H1 (cell line): ENCODE data around the gene PIGV. TPM values are rescaled to one million over a fixed set of nuclear protein-coding genes. Genes with fewer than 3 reads are reported as not detected.

ENCODE experiments used
- CTCF ChIA-PET: fragments of 300-600 bp; sonication (Branson Sonifier 250); formaldehyde crosslinking; loops from one replicate; lab custom pipeline; 2021; ENCODE audit not compliant: partially characterized antibody; lab: Charles Lee
- POLR2A ChIA-PET: fragments of 300-600 bp; sonication (Branson Sonifier 250); formaldehyde crosslinking; loops from one replicate; lab custom pipeline; 2021; ENCODE audit warnings: inconsistent platforms; ENCODE audit not compliant: partially characterized antibody; lab: Charles Lee
- DNase-seq, 2 experiments: peaks; one replicate each; pipeline versions ENCODE4 v3.0.0 to v3.0.0-alpha.2; 2010 to 2022; ENCODE audit warnings: low spot score in 2 of 2, low read depth in 1 of 2, mixed read lengths in 1 of 2
- FAIRE-seq: peaks from 2 replicates; lab custom pipeline; 2011; peaks lifted over from hg19 to GRCh38; lab: Jason Lieb, UNC
- H2AFZ ChIP-seq: 2 replicates; pipeline ENCODE4 v1.8.1; 2012; ENCODE audit warnings: low read length, inconsistent platforms
- H2AK5ac ChIP-seq: 2 replicates; pipeline ENCODE4 v1.6.1; 2013; ENCODE audit warnings: low read depth, low read length
- H2BK120ac ChIP-seq: replicated peaks from 2 replicates; pipeline ENCODE3; 2013; ENCODE audit warnings: low read depth, low read length, inconsistent platforms
- H2BK12ac ChIP-seq: 2 replicates; pipeline ENCODE4 v1.6.1; 2013; ENCODE audit warnings: low read depth, low read length
- H2BK15ac ChIP-seq: 2 replicates; pipeline ENCODE4 v1.6.1; 2013; ENCODE audit warnings: low read length
- H2BK20ac ChIP-seq: 2 replicates; pipeline ENCODE4 v1.6.1; 2013; ENCODE audit warnings: low read length
- H2BK5ac ChIP-seq: 2 replicates; pipeline ENCODE4 v1.6.1; 2013; ENCODE audit warnings: low read depth, low read length
- H3K14ac ChIP-seq: 2 replicates; pipeline ENCODE4 v1.6.1; 2013; ENCODE audit warnings: inconsistent platforms; ENCODE audit not compliant: insufficient read length
- H3K18ac ChIP-seq: 2 replicates; pipeline ENCODE4 v1.6.1; 2013; ENCODE audit warnings: low read length; ENCODE audit errors: extremely low read depth
- H3K23ac ChIP-seq: 2 replicates; pipeline ENCODE4 v1.6.1; 2013; ENCODE audit warnings: inconsistent platforms; ENCODE audit not compliant: insufficient read length
- H3K23me2 ChIP-seq: 2 replicates; pipeline ENCODE4 v1.6.1; 2013; ENCODE audit warnings: low read depth, low read length
- H3K27ac ChIP-seq: 2 replicates; pipeline ENCODE4 v1.6.1; 2011; ENCODE audit warnings: low read depth, low read length, inconsistent platforms
- H3K27me3 ChIP-seq, 4 experiments: replicated peaks in 1 of 4; 1 replicate in 1 of 4; 2 replicates in 3 of 4; pipeline versions ENCODE4 v1.6.1 to v1.8.1; 2011 to 2013; ENCODE audit warnings: low read length in 3 of 4, mild to moderate bottlenecking in 3 of 4, inconsistent platforms in 2 of 4, mixed read lengths in 2 of 4, moderate library complexity in 1 of 4; ENCODE audit not compliant: control insufficient read depth in 3 of 4, insufficient read depth in 3 of 4; ENCODE audit errors: extremely low read depth in 1 of 4
- H3K36me3 ChIP-seq, 4 experiments: 2 replicates each; pipeline versions ENCODE4 v1.6.1 to v1.8.1; 2011 to 2013; ENCODE audit warnings: mild to moderate bottlenecking in 4 of 4, low read length in 3 of 4, moderate library complexity in 2 of 4, control low read depth in 1 of 4, inconsistent platforms in 1 of 4; ENCODE audit not compliant: insufficient read depth in 4 of 4, control insufficient read depth in 2 of 4
- H3K4ac ChIP-seq: replicated peaks from 2 replicates; pipeline ENCODE3; 2013; ENCODE audit warnings: low read length, low read depth, mixed read lengths, inconsistent platforms; ENCODE audit not compliant: insufficient read length
- H3K4me1 ChIP-seq, 4 experiments: replicated peaks in 1 of 4; 1 replicate in 1 of 4; 2 replicates in 3 of 4; pipeline versions ENCODE4 v1.6.1 to v1.8.1; 2011 to 2013; ENCODE audit warnings: low read length in 3 of 4, inconsistent platforms in 2 of 4, mixed read lengths in 1 of 4; ENCODE audit not compliant: insufficient read depth in 4 of 4, control insufficient read depth in 3 of 4
- H3K4me2 ChIP-seq, 2 experiments: 2 replicates each; pipeline versions ENCODE4 v1.6.1 to v1.8.1; 2011 to 2013; ENCODE audit warnings: low read depth in 2 of 2, low read length in 2 of 2, control low read depth in 1 of 2, inconsistent platforms in 1 of 2, mild to moderate bottlenecking in 1 of 2; ENCODE audit not compliant: insufficient read depth in 1 of 2
- H3K4me3 ChIP-seq, 4 experiments: fragments of 200-600, 300-600 bp in 1 of 4; sonication (generic), shearing (Covaris generic), sonication (Bioruptor Twin) in 1 of 4; 2 replicates each; pipeline versions ENCODE4 v1.5.1 to v1.8.1; 2011 to 2016; ENCODE audit warnings: low read length in 4 of 4, low read depth in 3 of 4, control low read depth in 2 of 4, inconsistent platforms in 2 of 4, mild to moderate bottlenecking in 2 of 4, mixed read lengths in 1 of 4, moderate library complexity in 1 of 4; ENCODE audit not compliant: insufficient read depth in 2 of 4; ENCODE audit errors: extremely low read depth in 1 of 4
- H3K56ac ChIP-seq: replicated peaks from 2 replicates; pipeline ENCODE3; 2013; ENCODE audit warnings: low read depth, mild to moderate bottlenecking, mixed read lengths, low read length, inconsistent platforms; ENCODE audit not compliant: insufficient read length
- H3K79me1 ChIP-seq: 2 replicates; pipeline ENCODE4 v1.6.1; 2013; ENCODE audit warnings: low read depth, low read length, control low read depth
- H3K79me2 ChIP-seq, 2 experiments: 2 replicates each; pipeline versions ENCODE4 v1.6.1 to v1.8.1; 2012 to 2013; ENCODE audit warnings: low read length in 2 of 2, mild to moderate bottlenecking in 2 of 2, inconsistent platforms in 1 of 2; ENCODE audit not compliant: insufficient read depth in 2 of 2, control insufficient read depth in 1 of 2
- H3K9ac ChIP-seq, 4 experiments: replicated peaks in 1 of 4; 1 replicate in 1 of 4; 2 replicates in 3 of 4; pipeline versions ENCODE4 v1.6.1 to v1.8.1; 2011 to 2013; ENCODE audit warnings: low read depth in 3 of 4, low read length in 3 of 4, control low read depth in 2 of 4, mild to moderate bottlenecking in 2 of 4, moderate library complexity in 2 of 4, inconsistent platforms in 1 of 4; ENCODE audit errors: extremely low read depth in 1 of 4
- H3K9me3 ChIP-seq, 2 experiments: 2 replicates each; pipeline versions ENCODE4 v1.6.1 to v1.8.1; 2012 to 2013; ENCODE audit warnings: mild to moderate bottlenecking in 2 of 2, moderate library complexity in 2 of 2, control low read depth in 1 of 2, inconsistent platforms in 1 of 2, low read depth in 1 of 2, low read length in 1 of 2, mixed read lengths in 1 of 2; ENCODE audit not compliant: insufficient read depth in 2 of 2
- H4K20me1 ChIP-seq, 2 experiments: replicated peaks in 1 of 2; 2 replicates each; pipeline versions ENCODE3 to v1.8.1; 2011 to 2013; ENCODE audit warnings: inconsistent platforms in 2 of 2, low read length in 2 of 2, mild to moderate bottlenecking in 1 of 2; ENCODE audit not compliant: insufficient read depth in 2 of 2, control insufficient read depth in 1 of 2
- H4K5ac ChIP-seq: 2 replicates; pipeline ENCODE4 v1.6.1; 2013; ENCODE audit warnings: low read length, low read depth, mixed read lengths, inconsistent platforms; ENCODE audit not compliant: insufficient read length
- H4K8ac ChIP-seq: 2 replicates; pipeline ENCODE4 v1.8.0; 2013; ENCODE audit warnings: mild to moderate bottlenecking, moderate library complexity, low read length, inconsistent platforms; ENCODE audit not compliant: insufficient read depth; ENCODE audit errors: extremely low read depth
- H4K91ac ChIP-seq: replicated peaks from 2 replicates; pipeline ENCODE3; 2013; ENCODE audit warnings: low read length, mixed read lengths, inconsistent platforms; ENCODE audit not compliant: insufficient read length
- CTBP2 ChIP-seq: IDR thresholded peaks from 2 replicates; pipeline ENCODE4 v1.7.0; 2011; ENCODE audit warnings: borderline replicate concordance, mild to moderate bottlenecking, moderate library complexity, mixed read lengths, low read length; ENCODE audit not compliant: insufficient read depth, insufficient read length
- PHF8 ChIP-seq: fragments of 200-600 bp; sonication (generic); conservative IDR thresholded peaks from 2 replicates; pipeline ENCODE4 v1.7.1; 2012; ENCODE audit warnings: low read depth, mild to moderate bottlenecking, inconsistent platforms, low read length, moderate library complexity
- POU5F1 ChIP-seq: IDR thresholded peaks from 2 replicates; pipeline ENCODE4 v1.6.1; 2011; ENCODE audit warnings: low read depth, mild to moderate bottlenecking, low read length, moderate library complexity
- RAD21 ChIP-seq, 2 experiments: IDR thresholded peaks in 1 of 2; conservative IDR thresholded peaks in 1 of 2; 2 replicates each; pipeline ENCODE4 v1.6.1; 2011; ENCODE audit warnings: low read depth in 2 of 2, low read length in 2 of 2, improper control_type of control experiment in 1 of 2, inconsistent platforms in 1 of 2, mild to moderate bottlenecking in 1 of 2, moderate library complexity in 1 of 2
- RXRA ChIP-seq: IDR thresholded peaks from 2 replicates; pipeline ENCODE4 v1.6.1; 2011; ENCODE audit warnings: low read depth, mild to moderate bottlenecking, low read length, moderate library complexity; ENCODE audit not compliant: insufficient read depth
- TAF1 ChIP-seq: IDR thresholded peaks from 2 replicates; pipeline ENCODE4 v1.6.1; 2011; ENCODE audit warnings: mild to moderate bottlenecking, low read depth, low read length
- WGBS, 2 experiments: shearing (Covaris generic) in 1 of 2; methylation state at CpG; one replicate each; pipeline versions ENCODE4 v1.1.6 to v1.1.7; 2013 to 2015; ENCODE audit warnings: low lambda C conversion rate in 2 of 2, mixed read lengths in 2 of 2, inconsistent platforms in 1 of 2, low coverage in 1 of 2, missing lambda C conversion rate in 1 of 2; ENCODE audit not compliant: insufficient replicate concordance in 2 of 2, insufficient coverage in 1 of 2, insufficient read length in 1 of 2; ENCODE audit errors: extremely low coverage in 1 of 2, missing lambda C conversion rate in 1 of 2; 5-methylcytosine and 5-hydroxymethylcytosine counted together
- polyA plus RNA-seq, 7 experiments: library from polyadenylated mRNA; depleted of rRNA in 3 of 7; stranded (reverse) in 5 of 7; unstranded in 2 of 7; fragments of >200 nt in 5 of 7; fragments of 200-250 nt in 2 of 7; gene quantifications; 1 replicate in 5 of 7; 2 replicates in 1 of 7; 4 replicates in 1 of 7; pipeline versions ENCODE4 v1.2.1 to v1.2.3, GENCODE V29; 2011 to 2013; ENCODE audit warnings: missing spikeins in 2 of 7, mixed read lengths in 2 of 7
- total RNA-seq: library from RNA; stranded (reverse); fragmentation: NEBNext Ultra II Directional; extraction: Animal tissue kit (Norgen Biotek cat#: 25700); gene quantifications from 2 replicates; pipeline ENCODE4 v1.2.1, GENCODE V29; 2021

The PIGV gene
- total and polyA plus RNA-seq, 2 of the 8 experiments (the other 6 are each of a cell fraction or from before 2014, with no cell fraction given) = 8.5 to 20.9 TPM

GRCh38 chr1:26827106-26827604, 39.4 kb downstream of the PIGV start:
- peaks cover 6 to 9% (median 7%) of the 10 kb centered on the region in 4 experiments; a peak in 6 of 7 replicates for H3K4me1 ChIP-seq
- H3K14ac ChIP-seq = no peak overlapping the region
- peak overlapping the region in 2 of 4 experiments; percentile 35 to 66; a peak in 4 of 7 replicates for H3K9ac ChIP-seq
- H3K9me3 ChIP-seq = no peaks in the 10 kb centered on the region
- H2AFZ ChIP-seq = no peak overlapping the region
- no peak overlapping the region; the same call in 1 of the 2 replicates for H3K18ac ChIP-seq
- no peak overlapping the region for H2BK20ac ChIP-seq
- no peak overlapping the region for H2BK12ac ChIP-seq
- no peak overlapping the region for H2BK120ac ChIP-seq
- peak overlapping the region; percentile 53 to 76 (median 56) for H3K4me3 ChIP-seq
- no peak overlapping the region for H3K23ac ChIP-seq
- 20% methylated on average over 4 of the region's 17 CpGs; no CpG with 5 or more reads in 1 of the 2 experiments for WGBS, 2 experiments
- FAIRE-seq (no peak), DNase-seq (no peak)
- H3K79me2 ChIP-seq = peaks cover 0 to 11% of the 10 kb centered on the region in 2 experiments; a peak in 1 of 4 replicates
- H3K4me2 ChIP-seq = peak overlapping the region; percentile 86 to 93
- H3K79me1 ChIP-seq = peaks cover 12% of the 10 kb centered on the region
- H4K91ac ChIP-seq = no peak overlapping the region
- H3K23me2 ChIP-seq = peaks cover 6% of the 10 kb centered on the region; the same call in 1 of the 2 replicates
- no peak overlapping the region for H3K27ac ChIP-seq
- no peak overlapping the region for H2BK15ac ChIP-seq
- no peak overlapping the region for H4K8ac ChIP-seq
- CTCF ChIA-PET = interaction anchor here (12.8 kb wide), 1 partner anchor 31 kb away, joined by 125 read pairs; the partner anchor contains the start of gene SFN
- no peak overlapping the region for H2AK5ac ChIP-seq
- TF ChIP-seq RXRA = no peak
- no peak for TF ChIP-seq PHF8
- no peak for TF ChIP-seq TAF1
- TF ChIP-seq CTBP2 = no peak
- no peak for TF ChIP-seq POU5F1
- TF ChIP-seq RAD21 (IDR thresholded peaks at IDR 0.05 in 1 of 2, conservative IDR thresholded peaks at IDR 0.05 in 1 of 2; ENCODE audit: low read depth in 2 of 2, low read length in 2 of 2) = no peak
- no peaks in the 10 kb centered on the region for H3K27me3 ChIP-seq
- POLR2A ChIA-PET = interaction anchor here (1.6 kb wide), 1 partner anchor 62 kb away, joined by 3 read pairs; the partner anchor contains the start of gene GPN2
- H3K56ac ChIP-seq = no peak overlapping the region
- peaks cover 0 to 2% (median under 1%) of the 10 kb centered on the region in 4 experiments; a peak in 1 of 8 replicates for H3K36me3 ChIP-seq
- no peak overlapping the region for H2BK5ac ChIP-seq
- peaks cover 9% of the 10 kb centered on the region in 2 experiments for H4K20me1 ChIP-seq
- no peak overlapping the region for H4K5ac ChIP-seq
- H3K4ac ChIP-seq = no peak overlapping the region
